Measurements from ENCODE around the gene LBHD2. TPM values are rescaled to one million over a fixed set of nuclear protein-coding genes. Genes with fewer than 3 reads are reported as not detected.

LBHD2 gene
- total and polyA plus RNA-seq, 2 of the 13 experiments (the other 11 are each of a cell fraction or from before 2014, with no cell fraction given) = 0.67 to 1.00 TPM

DNA sequence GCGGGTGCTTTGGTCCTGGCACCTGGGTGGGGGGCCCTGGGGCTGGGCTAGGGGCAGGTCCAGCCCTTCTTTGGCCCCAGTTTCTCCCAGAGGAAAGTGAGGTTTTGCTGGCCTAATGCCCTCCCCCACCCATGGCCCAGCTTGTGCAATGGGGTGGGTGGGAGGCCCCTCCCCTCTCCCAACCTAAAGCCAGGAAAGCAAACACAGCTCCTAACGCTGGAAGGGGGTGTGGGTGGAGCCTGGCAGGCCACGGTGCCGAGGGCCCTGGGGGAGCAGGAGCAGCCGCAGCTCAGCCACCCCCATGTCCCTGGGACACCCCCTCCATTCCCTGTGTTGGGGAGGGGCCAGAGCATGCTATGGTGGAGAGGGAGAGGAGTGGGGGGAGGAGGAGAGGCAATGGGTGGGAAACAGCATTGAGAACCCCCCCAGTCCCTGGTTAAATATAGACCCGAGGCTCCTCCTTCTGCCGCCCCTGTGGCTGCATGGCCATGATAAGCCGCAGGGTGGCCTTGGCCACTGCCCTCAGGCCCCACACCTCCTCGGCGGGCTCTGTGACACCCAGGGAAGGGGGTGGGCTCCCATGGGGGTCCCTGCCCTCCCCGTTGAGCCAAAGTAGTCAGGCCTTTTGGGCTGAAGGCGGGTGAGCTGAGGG is 15.2 kb downstream of the LBHD2 start (continued):
- no peak for TF ChIP-seq ZNF20 (CRISPR knock-in tag; IDR thresholded peaks at IDR 0.05)
- no peak for TF ChIP-seq ZSCAN29 (CRISPR knock-in tag; conservative IDR thresholded peaks at IDR 0.05)
- no peak for TF ChIP-seq THYN1 (CRISPR knock-in tag; IDR thresholded peaks at IDR 0.05; ENCODE audit: borderline replicate concordance, low read depth)
- peak; percentile 32; the same call in 1 of the 2 replicates for TF ChIP-seq ZNF121 (CRISPR knock-in tag; IDR thresholded peaks at IDR 0.05)
- TF ChIP-seq PAWR (CRISPR knock-in tag; IDR thresholded peaks at IDR 0.05; ENCODE audit: borderline replicate concordance) = no peak
- TF ChIP-seq KDM6A (CRISPR knock-in tag; IDR thresholded peaks at IDR 0.05; ENCODE audit: low read depth) = peak; percentile 91
- TF ChIP-seq ZSCAN21 (CRISPR knock-in tag; IDR thresholded peaks at IDR 0.05; ENCODE audit: borderline replicate concordance) = no peak
- TF ChIP-seq IRX3 (CRISPR knock-in tag; IDR thresholded peaks at IDR 0.05; ENCODE audit: borderline replicate concordance, low read depth) = no peak
- peak; percentile 44; the same call in 1 of the 2 replicates for TF ChIP-seq SMAD3 (CRISPR knock-in tag; IDR thresholded peaks at IDR 0.05)
- TF ChIP-seq, protein P1, sequence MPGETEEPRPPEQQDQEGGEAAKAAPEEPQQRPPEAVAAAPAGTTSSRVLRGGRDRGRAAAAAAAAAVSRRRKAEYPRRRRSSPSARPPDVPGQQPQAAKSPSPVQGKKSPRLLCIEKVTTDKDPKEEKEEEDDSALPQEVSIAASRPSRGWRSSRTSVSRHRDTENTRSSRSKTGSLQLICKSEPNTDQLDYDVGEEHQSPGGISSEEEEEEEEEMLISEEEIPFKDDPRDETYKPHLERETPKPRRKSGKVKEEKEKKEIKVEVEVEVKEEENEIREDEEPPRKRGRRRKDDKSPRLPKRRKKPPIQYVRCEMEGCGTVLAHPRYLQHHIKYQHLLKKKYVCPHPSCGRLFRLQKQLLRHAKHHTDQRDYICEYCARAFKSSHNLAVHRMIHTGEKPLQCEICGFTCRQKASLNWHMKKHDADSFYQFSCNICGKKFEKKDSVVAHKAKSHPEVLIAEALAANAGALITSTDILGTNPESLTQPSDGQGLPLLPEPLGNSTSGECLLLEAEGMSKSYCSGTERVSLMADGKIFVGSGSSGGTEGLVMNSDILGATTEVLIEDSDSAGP (CRISPR knock-in tag; IDR thresholded peaks at IDR 0.05; ENCODE audit: borderline replicate concordance) = peak; percentile 63; the same call in 1 of the 2 replicates
- TF ChIP-seq, protein P2, sequence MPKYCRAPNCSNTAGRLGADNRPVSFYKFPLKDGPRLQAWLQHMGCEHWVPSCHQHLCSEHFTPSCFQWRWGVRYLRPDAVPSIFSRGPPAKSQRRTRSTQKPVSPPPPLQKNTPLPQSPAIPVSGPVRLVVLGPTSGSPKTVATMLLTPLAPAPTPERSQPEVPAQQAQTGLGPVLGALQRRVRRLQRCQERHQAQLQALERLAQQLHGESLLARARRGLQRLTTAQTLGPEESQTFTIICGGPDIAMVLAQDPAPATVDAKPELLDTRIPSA (CRISPR knock-in tag; IDR thresholded peaks at IDR 0.05; ENCODE audit: borderline replicate concordance) = no peak
- peak; percentile 99 for TF ChIP-seq ZNF746 (CRISPR knock-in tag; IDR thresholded peaks at IDR 0.05)
- TF ChIP-seq, protein P3, sequence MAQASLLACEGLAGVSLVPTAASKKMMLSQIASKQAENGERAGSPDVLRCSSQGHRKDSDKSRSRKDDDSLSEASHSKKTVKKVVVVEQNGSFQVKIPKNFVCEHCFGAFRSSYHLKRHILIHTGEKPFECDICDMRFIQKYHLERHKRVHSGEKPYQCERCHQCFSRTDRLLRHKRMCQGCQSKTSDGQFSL (CRISPR knock-in tag; IDR thresholded peaks at IDR 0.05) = peak; percentile 97
- TF ChIP-seq, protein P4, sequence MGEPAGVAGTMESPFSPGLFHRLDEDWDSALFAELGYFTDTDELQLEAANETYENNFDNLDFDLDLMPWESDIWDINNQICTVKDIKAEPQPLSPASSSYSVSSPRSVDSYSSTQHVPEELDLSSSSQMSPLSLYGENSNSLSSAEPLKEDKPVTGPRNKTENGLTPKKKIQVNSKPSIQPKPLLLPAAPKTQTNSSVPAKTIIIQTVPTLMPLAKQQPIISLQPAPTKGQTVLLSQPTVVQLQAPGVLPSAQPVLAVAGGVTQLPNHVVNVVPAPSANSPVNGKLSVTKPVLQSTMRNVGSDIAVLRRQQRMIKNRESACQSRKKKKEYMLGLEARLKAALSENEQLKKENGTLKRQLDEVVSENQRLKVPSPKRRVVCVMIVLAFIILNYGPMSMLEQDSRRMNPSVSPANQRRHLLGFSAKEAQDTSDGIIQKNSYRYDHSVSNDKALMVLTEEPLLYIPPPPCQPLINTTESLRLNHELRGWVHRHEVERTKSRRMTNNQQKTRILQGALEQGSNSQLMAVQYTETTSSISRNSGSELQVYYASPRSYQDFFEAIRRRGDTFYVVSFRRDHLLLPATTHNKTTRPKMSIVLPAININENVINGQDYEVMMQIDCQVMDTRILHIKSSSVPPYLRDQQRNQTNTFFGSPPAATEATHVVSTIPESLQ (CRISPR knock-in tag; conservative IDR thresholded peaks at IDR 0.05) = no peak
- TF ChIP-seq, protein P5, sequence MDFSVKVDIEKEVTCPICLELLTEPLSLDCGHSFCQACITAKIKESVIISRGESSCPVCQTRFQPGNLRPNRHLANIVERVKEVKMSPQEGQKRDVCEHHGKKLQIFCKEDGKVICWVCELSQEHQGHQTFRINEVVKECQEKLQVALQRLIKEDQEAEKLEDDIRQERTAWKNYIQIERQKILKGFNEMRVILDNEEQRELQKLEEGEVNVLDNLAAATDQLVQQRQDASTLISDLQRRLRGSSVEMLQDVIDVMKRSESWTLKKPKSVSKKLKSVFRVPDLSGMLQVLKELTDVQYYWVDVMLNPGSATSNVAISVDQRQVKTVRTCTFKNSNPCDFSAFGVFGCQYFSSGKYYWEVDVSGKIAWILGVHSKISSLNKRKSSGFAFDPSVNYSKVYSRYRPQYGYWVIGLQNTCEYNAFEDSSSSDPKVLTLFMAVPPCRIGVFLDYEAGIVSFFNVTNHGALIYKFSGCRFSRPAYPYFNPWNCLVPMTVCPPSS (IDR thresholded peaks at IDR 0.05) = no peak
- TF ChIP-seq, protein P6, sequence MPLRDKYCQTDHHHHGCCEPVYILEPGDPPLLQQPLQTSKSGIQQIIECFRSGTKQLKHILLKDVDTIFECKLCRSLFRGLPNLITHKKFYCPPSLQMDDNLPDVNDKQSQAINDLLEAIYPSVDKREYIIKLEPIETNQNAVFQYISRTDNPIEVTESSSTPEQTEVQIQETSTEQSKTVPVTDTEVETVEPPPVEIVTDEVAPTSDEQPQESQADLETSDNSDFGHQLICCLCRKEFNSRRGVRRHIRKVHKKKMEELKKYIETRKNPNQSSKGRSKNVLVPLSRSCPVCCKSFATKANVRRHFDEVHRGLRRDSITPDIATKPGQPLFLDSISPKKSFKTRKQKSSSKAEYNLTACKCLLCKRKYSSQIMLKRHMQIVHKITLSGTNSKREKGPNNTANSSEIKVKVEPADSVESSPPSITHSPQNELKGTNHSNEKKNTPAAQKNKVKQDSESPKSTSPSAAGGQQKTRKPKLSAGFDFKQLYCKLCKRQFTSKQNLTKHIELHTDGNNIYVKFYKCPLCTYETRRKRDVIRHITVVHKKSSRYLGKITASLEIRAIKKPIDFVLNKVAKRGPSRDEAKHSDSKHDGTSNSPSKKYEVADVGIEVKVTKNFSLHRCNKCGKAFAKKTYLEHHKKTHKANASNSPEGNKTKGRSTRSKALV (CRISPR knock-in tag; IDR thresholded peaks at IDR 0.05) = no peak; the same call in 1 of the 2 replicates
- no peak for TF ChIP-seq ZNF383 (CRISPR knock-in tag; IDR thresholded peaks at IDR 0.05; ENCODE audit: borderline replicate concordance)
- TF ChIP-seq MZF1 (CRISPR knock-in tag; IDR thresholded peaks at IDR 0.05; ENCODE audit: borderline replicate concordance) = 0 out of 2 replicates have a peak, but pooled peaks have one; percentile 55
- TF ChIP-seq HNRNPL (IDR thresholded peaks at IDR 0.05; ENCODE audit: low read depth, low read length) = peak; percentile 74
- peak; percentile 32; the same call in 1 of the 2 replicates for TF ChIP-seq PPARG (CRISPR knock-in tag; conservative IDR thresholded peaks at IDR 0.05)
- TF ChIP-seq RBAK (CRISPR knock-in tag; IDR thresholded peaks at IDR 0.05) = no peak
